Measurements from ENCODE around the gene ENDOV. TPM values are rescaled to one million over a fixed set of nuclear protein-coding genes. Genes with fewer than 3 reads are reported as not detected.

ENDOV gene
- total and polyA plus RNA-seq, 2 of the 13 experiments (the other 11 are each of a cell fraction or from before 2014, with no cell fraction given), result 15.1 to 17.1 TPM

- TF ChIP-seq, protein P1, sequence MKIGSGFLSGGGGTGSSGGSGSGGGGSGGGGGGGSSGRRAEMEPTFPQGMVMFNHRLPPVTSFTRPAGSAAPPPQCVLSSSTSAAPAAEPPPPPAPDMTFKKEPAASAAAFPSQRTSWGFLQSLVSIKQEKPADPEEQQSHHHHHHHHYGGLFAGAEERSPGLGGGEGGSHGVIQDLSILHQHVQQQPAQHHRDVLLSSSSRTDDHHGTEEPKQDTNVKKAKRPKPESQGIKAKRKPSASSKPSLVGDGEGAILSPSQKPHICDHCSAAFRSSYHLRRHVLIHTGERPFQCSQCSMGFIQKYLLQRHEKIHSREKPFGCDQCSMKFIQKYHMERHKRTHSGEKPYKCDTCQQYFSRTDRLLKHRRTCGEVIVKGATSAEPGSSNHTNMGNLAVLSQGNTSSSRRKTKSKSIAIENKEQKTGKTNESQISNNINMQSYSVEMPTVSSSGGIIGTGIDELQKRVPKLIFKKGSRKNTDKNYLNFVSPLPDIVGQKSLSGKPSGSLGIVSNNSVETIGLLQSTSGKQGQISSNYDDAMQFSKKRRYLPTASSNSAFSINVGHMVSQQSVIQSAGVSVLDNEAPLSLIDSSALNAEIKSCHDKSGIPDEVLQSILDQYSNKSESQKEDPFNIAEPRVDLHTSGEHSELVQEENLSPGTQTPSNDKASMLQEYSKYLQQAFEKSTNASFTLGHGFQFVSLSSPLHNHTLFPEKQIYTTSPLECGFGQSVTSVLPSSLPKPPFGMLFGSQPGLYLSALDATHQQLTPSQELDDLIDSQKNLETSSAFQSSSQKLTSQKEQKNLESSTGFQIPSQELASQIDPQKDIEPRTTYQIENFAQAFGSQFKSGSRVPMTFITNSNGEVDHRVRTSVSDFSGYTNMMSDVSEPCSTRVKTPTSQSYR (CRISPR knock-in tag; IDR thresholded peaks at IDR 0.05; ENCODE audit: borderline replicate concordance), result no peak
- TF ChIP-seq CENPT (CRISPR knock-in tag; IDR thresholded peaks at IDR 0.05; ENCODE audit: low read depth) (no peak), ATF3 (CRISPR knock-in tag; IDR thresholded peaks at IDR 0.05) (no peak), PRMT3 (CRISPR knock-in tag; IDR thresholded peaks at IDR 0.05; ENCODE audit: borderline replicate concordance, low read depth) (no peak), PHF20 (CRISPR knock-in tag; IDR thresholded peaks at IDR 0.05) (no peak)
These were observed 49.0 kb upstream of the ENDOV start (continued) for GRCh38 chr17:80365983-80366382.

DNA sequence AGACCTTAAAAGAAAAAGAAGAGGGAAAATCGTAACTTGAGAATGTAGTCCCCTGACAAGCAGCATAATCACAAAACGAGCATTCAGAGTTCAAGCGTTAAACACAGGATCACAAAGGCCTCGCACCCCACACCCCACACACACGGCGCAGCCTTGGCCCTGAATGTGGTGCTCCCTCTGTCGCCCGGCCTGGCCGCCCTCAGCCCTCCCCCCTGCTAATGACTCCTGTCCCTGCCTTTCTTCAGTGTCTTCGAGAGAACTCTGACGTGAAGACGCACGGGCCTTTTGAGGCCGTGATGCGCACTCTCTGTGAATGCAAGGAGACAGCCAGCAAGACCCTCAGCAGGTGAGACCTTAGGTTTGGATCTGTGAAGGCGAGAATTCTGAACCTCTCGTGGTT lies 47.5 kb upstream of the ENDOV start:
- Histone ChIP-seq H4K20me1 (ENCODE audit: insufficient read depth, low read length) (no peaks in the 10 kb centered on the region), H3K9ac (ENCODE audit: insufficient read depth, low read depth, low read length) (no peak overlapping the region), H3K9me3 (ENCODE audit: low read length) (no peaks in the 10 kb centered on the region), H2AFZ (ENCODE audit: low read length) (no peak overlapping the region), H3K4me2 (ENCODE audit: low read depth, low read length) (no peak overlapping the region), H3K4me1 (ENCODE audit: insufficient read depth, low read length) (no peaks in the 10 kb centered on the region), H3K27me3 (ENCODE audit: control insufficient read depth in 1 of 2, insufficient read depth in 2 of 2, low read length in 2 of 2) (no peaks in the 10 kb centered on the region), H3K36me3 (replicated peaks in 1 of 2; ENCODE audit: control insufficient read depth in 1 of 2, insufficient read depth in 2 of 2, low read length in 2 of 2) (peaks cover 19 to 63% of the 10 kb centered on the region in 2 experiments), H3K4me3 (replicated peaks in 1 of 3; ENCODE audit: insufficient read depth in 1 of 3, low read depth in 2 of 3, low read length in 3 of 3) (no peak overlapping the region), H3K27ac (ENCODE audit: extremely low read length, insufficient read depth, low read length) (no peak overlapping the region), H3K79me2 (ENCODE audit: insufficient read depth, low read length) (no peaks in the 10 kb centered on the region)
- FAIRE-seq, result no peak
- intact Hi-C loops (cut with micrococcal nuclease; ENCODE audit: unreplicated experiment), result no loop called here
- WGBS (ENCODE audit: low lambda C conversion rate), result 91% methylated on average over 17 of the region's 17 CpGs
- POLR2A ChIA-PET, result no interaction called here
- no peak for DNase-seq (ENCODE audit: low spot score)
- CTCF ChIA-PET (ENCODE audit: low intra/inter-chr PET ratio, low total read pairs), result no interaction called here
- TF ChIP-seq MAF1 (CRISPR knock-in tag; IDR thresholded peaks at IDR 0.05; ENCODE audit: borderline replicate concordance) (no peak), SCMH1 (CRISPR knock-in tag; IDR thresholded peaks at IDR 0.05; ENCODE audit: borderline replicate concordance) (no peak), AGO2 (optimal IDR thresholded peaks at IDR 0.05; ENCODE audit: low read depth, low read length) (peak; percentile 24), SUZ12 (IDR thresholded peaks at IDR 0.05; ENCODE audit: low read depth, low read length) (no peak)
- no peak for ATAC-seq
- BruUV-seq (replicated peaks), result no TSS peak
- in situ Hi-C loops (cut with HindIII; ENCODE audit: extremely low pct_ligation_motif_present, low pct_unique_long_range_greater_than_20kb), result no loop called here
